GM12892 (cell line): Measurements from ENCODE around the gene MCM3AP.

Experiments
- POLR2A ChIP-seq: IDR thresholded peaks from 2 replicates; pipeline ENCODE4 v1.6.1; 2011; ENCODE audit warnings: low read depth, low read length, control low read depth
- POLR2AphosphoS5 ChIP-seq: IDR thresholded peaks from 2 replicates; pipeline ENCODE4 v1.6.1; 2011; ENCODE audit warnings: low read depth, low read length, control low read depth

- TF ChIP-seq POLR2A (0 out of 2 replicates have a peak, but pooled peaks have one; percentile 16), POLR2AphosphoS5 (no peak)
Measured at GRCh38 chr21:46234436-46234950, 50.9 kb downstream of the MCM3AP start.
